Suppressor macrophage treated with lipopolysaccharide for 4 hours (primary cell): Measurements from ENCODE around the gene FGFR3.

ENCODE experiments used
- DNase-seq: peaks from one replicate; pipeline ENCODE4 v3.0.0-alpha.2; 2020

FGFR3 gene

DNA sequence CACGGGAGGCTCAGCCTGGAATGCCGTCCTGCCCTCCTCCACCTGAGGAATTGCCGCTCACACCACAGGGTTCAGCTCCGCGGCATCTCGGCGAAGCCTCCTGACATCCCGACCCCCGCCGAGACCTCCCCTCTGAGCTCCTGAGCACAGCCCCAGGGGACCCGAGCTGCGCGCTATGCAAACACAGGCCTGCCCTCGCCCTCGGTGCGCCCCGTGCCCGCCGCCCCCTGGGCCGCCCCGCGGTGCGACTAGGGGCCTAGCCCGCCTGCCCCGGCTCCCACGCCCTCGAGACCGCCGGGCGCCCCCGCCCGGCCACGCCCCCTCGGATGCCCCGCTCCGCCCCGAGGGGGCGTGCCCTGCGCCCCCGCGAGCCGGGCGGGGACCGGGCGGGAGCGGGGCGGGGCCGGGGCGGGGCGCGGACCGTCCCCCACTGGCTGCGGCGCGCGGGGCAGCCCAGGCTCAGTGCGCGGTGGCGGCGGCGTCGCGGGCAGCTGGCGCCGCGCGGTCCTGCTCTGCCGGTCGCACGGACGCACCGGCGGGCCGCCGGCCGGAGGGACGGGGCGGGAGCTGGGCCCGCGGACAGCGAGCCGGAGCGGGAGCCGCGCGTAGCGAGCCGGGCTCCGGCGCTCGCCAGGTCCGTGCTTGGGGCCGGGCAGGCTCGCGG, at the start of gene FGFR3:
Gene FGFR3 (plus strand): TSS at position 462 of the 664 bp plus-strand sequence. CDS start 642 bp downstream, outside the sequence.
- peak; percentile 57 for DNase-seq

GRCh38 chr4:1743551-1743950, 49.5 kb upstream of the FGFR3 start:
- DNase-seq = no peak

DNA sequence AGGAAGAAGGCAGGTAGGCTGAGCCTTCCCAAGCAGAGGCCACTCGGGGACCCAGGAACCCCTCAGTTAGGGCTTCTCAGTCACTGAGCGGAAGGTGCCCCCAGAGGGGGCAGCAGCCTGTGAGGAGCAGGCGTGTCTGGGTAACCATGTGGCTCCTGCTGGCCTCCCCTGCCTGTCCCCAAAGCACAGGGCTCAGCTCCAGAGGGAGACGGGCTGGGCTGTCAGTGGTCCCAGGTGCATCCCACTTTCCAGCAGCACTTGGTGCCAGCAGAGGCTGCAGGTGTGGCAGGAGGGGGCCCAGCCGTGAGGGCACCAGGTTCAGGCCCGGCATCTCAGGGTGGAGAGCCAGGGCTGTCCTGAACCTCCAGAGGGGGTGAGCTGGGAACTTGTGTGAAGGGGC, 49.1 kb upstream of the FGFR3 start:
- DNase-seq = no peak

DNA sequence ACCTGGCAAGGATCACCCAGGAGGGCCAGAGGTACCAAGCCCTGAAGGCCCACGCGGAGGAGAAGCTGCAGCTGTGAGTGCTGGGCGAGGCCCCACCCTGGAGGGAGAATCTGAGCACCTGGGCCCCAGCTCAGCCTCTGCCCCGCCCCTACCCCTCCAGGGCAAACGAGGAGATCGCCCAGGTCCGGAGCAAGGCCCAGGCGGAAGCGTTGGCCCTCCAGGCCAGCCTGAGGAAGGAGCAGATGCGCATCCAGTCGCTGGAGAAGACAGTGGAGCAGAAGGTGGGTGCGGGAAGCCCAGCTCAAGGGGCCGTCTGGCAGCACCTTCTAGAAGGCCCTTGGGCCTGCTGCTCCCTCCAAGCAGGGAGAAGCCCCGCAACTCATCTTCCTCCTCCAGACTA, 48.5 kb upstream of the FGFR3 start:
- no peak for DNase-seq

GRCh38 chr4:1745165-1745564, 47.9 kb upstream of the FGFR3 start:
- DNase-seq = no peak

GRCh38 chr4:1745697-1746096, 47.4 kb upstream of the FGFR3 start:
- DNase-seq = no peak

DNA sequence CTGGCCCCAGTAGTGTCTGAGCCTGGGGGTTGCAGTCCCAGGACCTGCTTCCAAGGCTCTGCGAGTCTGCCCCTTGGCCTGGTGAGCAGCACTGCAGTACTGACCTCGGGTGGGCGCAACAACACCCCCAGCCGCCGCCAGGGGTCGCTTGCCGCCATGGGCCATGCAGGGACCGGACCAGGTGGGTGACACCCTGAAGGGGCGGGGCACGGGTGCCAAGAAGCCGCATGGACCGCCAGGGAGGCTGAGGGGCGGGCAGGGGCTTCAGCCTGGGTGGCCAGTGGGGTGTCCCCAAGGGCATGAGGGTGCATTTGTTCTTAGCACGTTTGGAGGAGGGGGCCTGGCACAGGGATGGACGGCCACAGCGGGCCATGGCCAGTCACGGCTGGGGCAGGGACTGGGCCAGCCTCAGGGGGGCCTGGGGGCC, 46.8 kb upstream of the FGFR3 start:
- DNase-seq = peak; percentile 79

- DNase-seq = no peak
Measured at GRCh38 chr4:1746919-1747602, 46.0 kb upstream of the FGFR3 start.

GRCh38 chr4:1747603-1747967, 45.5 kb upstream of the FGFR3 start:
- no peak for DNase-seq

DNA sequence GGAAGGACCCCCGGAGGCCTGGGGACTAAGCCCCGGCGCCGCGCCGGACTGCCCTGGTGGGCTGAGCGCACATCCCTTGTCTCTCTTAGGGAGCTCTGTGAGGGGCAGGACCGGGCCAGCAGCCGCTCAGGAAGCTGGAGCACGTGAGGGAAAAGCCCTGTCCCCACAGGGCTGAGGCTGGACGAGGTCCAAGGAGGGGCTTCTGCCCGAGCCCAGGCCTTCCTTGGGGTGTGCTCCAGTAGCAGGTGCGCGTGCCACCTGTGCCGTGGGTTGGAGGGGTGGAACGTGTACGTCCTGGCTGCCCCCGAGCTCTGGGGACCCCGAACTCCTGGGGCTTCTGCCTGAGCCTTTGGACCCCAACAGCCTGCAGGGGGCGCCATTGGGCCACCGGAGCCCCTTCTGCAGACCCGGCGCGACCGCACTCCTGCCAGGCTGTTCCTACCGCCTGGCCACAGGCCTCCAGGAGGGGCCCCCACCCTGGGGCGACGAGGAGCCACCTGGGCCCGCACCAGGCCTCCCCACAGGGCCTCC, 44.6 kb upstream of the FGFR3 start:
- DNase-seq = peak; percentile 74

GRCh38 chr4:1749370-1749769, 43.7 kb upstream of the FGFR3 start:
- DNase-seq = no peak

GRCh38 chr4:1749826-1750225, 43.3 kb upstream of the FGFR3 start:
- no peak for DNase-seq

GRCh38 chr4:1750381-1751154, 42.5 kb upstream of the FGFR3 start:
- no peak for DNase-seq

DNA sequence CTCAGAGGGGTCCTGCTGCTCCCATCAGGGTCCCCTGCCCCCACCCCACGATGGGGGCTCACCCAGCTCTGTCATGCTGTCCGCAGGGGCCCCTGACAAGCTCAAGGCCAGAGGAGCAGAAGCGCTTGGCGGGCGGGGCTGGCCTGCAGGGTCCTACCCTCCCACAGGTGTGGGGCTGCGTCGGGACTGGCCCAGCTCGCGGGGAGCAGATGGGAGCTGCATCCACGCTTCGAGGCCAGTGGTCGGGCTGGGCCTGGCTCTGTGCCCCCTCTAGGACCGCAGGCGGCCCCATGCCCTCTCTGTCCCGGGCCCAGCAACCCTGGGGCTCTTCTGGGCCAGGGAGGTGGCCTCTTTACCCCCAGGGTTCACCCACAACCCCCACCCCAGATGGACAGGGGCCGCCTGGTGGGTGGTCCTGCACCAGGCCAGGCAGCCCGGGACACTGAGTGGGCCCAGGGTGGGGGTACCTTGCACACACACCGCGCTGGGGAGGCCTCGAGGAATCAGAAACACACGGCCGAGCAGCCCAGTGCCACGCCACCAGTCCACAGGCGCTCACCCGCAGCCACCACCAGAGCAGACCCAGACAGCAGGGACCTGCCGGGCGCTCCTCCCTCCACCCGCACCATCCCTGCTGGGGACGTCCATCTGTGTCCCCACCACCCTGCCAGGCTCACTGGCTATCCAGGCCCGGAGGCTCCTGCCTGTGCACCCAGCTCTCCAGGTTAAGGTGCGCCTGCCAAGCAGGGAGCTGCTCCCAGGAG, 41.8 kb upstream of the FGFR3 start:
- no peak for DNase-seq

GRCh38 chr4:1751919-1752283, 41.2 kb upstream of the FGFR3 start:
- DNase-seq = no peak

GRCh38 chr4:1752284-1753041, 40.6 kb upstream of the FGFR3 start:
- DNase-seq = peak; percentile 58

DNA sequence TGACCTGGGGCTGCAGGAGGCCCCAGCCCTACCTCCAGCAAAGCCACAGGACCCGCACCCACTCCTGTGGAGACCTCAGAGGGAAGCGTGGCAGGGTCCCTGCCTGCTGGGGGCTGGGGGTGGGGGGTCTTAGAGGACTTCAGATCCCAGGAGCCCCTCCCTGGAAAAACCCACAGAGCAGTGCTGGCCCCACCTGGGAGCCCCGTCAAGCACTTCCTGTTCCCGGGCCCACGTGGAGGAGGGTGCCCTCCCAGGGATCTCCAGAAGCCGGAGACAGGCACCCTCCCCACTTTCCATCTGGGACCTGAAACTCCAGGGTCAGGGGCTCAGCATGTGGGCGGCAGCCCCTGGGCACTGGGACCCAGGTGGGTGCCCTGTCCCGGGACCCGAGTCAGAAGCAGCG, 39.8 kb upstream of the FGFR3 start:
- DNase-seq = no peak

DNA sequence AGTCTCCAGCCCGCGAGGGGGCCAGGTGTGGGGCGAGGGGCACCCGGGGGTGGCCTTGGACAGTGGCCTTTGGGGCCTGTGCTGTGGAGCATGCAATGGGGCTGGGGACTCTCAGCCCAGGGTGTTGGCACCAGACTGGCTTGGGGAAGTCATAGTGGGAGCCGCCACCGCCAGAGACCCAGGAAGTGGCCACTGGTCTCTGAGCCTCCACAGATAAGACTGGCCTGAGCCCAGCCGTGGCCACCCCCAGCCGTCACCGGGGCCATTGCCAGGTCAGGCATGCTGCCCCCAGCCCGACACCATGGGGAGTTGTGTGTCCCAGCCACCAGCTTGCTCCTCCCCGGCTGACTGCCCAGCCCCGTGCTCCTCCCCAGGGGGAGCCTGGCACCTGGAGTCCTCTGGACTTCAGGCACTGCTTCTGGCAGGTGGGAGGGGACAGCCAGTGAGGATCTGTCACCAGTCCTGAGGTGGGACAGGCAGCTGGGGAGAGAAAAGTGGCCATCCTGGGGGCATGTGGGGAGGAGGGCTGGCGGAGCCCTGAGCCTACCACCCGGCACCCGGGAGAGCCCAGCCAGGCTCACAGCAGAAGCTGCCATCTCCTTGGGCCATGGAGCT, 39.3 kb upstream of the FGFR3 start:
- DNase-seq = no peak

DNA sequence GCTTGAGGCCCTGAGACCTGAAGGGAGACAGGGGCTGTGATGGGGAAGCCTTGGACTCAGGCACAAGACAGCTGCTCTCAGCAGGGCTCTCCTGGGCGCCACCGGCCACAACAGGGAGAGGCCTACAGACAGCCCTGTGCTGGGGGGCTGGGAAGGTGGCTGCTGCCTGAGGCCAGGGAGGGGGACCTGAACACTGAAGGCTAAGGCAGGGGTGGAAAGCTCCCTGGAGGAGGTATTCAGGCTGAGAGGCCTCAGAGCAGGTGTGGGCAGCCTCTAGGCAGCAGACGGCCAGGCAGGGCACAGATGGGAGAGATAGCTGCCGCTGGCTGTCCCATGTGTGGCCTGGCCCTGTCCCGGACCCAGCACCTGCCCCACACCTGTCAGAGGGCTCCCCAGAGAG, 38.8 kb upstream of the FGFR3 start:
- DNase-seq = no peak

GRCh38 chr4:1755297-1755696, 37.8 kb upstream of the FGFR3 start:
- no peak for DNase-seq

DNA sequence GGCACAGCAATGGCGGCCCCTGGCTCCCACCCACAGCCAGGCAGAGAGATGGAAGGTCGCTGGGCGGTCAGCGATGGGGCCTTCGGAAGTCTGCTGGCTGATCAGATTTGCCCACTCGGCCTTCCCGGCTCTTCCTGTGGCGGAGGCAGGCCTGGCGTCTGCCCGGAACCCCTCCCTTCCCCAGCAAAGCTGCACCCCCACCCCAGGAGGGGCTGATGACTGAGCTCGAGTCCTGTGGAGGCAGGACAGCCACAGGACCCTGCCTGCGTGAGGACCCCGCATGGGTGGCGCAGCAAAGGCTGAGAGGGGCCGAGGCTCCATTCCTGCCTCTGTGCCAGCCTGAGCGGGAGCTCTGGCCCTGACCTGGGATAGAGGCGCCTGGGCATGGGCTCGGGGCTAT, 37.0 kb upstream of the FGFR3 start:
- DNase-seq = no peak
